HepG2 (cell line): ENCODE data around the gene ARHGEF37. TPM values are rescaled to one million over a fixed set of nuclear protein-coding genes. Genes with fewer than 3 reads are reported as not detected.

ENCODE experiments used
- ATAC-seq: fragments of 200-7000 bp; cut with Tn5 transposase; 3 replicates; pipeline ENCODE4 v1.9.1; 2020; ENCODE audit warnings: mild to moderate bottlenecking, moderate library complexity
- BruUV-seq: library from RNA; stranded (reverse); fragments of 400-500 nt; replicated peaks from 2 replicates; lab custom pipeline; 2021; lab: Mats Ljungman, UMichigan
- CTCF ChIA-PET: fragments of 300-600 bp; formaldehyde crosslinking; extraction: SDS; loops from one replicate; lab custom pipeline; 2021; ENCODE audit warnings: low total read pairs, inconsistent platforms, low intra/inter-chr PET ratio; lab: Yijun Ruan, JAX
- POLR2A ChIA-PET: fragments of 350-600 bp; sonication (Branson Sonifier 250); formaldehyde crosslinking; loops from one replicate; lab custom pipeline; 2020; ENCODE audit warnings: antibody characterized with exemption, inconsistent platforms; lab: Yijun Ruan, JAX
- DNase-seq: peaks from one replicate; pipeline ENCODE4 v3.0.0-alpha.2; 2015; ENCODE audit warnings: low spot score
- FAIRE-seq: peaks from 3 replicates; lab custom pipeline; 2011; peaks lifted over from hg19 to GRCh38; lab: Jason Lieb, UNC
- H2AFZ ChIP-seq: one replicate; pipeline ENCODE4 v1.6.1; 2011; ENCODE audit warnings: low read length, inconsistent platforms
- H3K27ac ChIP-seq: fragments of 300-600 bp; 3 replicates; pipeline ENCODE4 v1.8.0; 2011; ENCODE audit warnings: mixed run types, mild to moderate bottlenecking, mixed read lengths, low read length, inconsistent platforms; ENCODE audit not compliant: insufficient read depth; ENCODE audit errors: extremely low read length
- H3K27me3 ChIP-seq, 2 experiments: fragments of 200-600 bp in 1 of 2; 2 replicates in 1 of 2; 3 replicates in 1 of 2; pipeline versions ENCODE4 v1.6.0 to v1.8.0; 2011; ENCODE audit warnings: low read length in 2 of 2, mild to moderate bottlenecking in 2 of 2, moderate library complexity in 2 of 2, inconsistent platforms in 1 of 2; ENCODE audit not compliant: insufficient read depth in 2 of 2, control insufficient read depth in 1 of 2
- H3K36me3 ChIP-seq, 2 experiments: fragments of 200-600 bp in 1 of 2; replicated peaks in 1 of 2; 2 replicates in 1 of 2; 3 replicates in 1 of 2; pipeline versions ENCODE4 v1.5.1 to v1.8.0; 2011; ENCODE audit warnings: low read length in 2 of 2, inconsistent platforms in 1 of 2; ENCODE audit not compliant: insufficient read depth in 2 of 2, control insufficient read depth in 1 of 2
- H3K4me1 ChIP-seq: 2 replicates; pipeline ENCODE4 v1.5.1; 2012; ENCODE audit warnings: low read length, inconsistent platforms; ENCODE audit not compliant: insufficient read depth
- H3K4me2 ChIP-seq: 2 replicates; pipeline ENCODE4 v1.6.0; 2011; ENCODE audit warnings: low read depth, low read length, inconsistent platforms
- H3K4me3 ChIP-seq, 3 experiments: fragments of 200-600 bp in 1 of 3; sonication (generic), shearing (Covaris generic) in 1 of 3; replicated peaks in 1 of 3; 2 replicates each; pipeline ENCODE4 v1.5.1; 2011 to 2016; ENCODE audit warnings: low read length in 3 of 3, inconsistent platforms in 2 of 3, low read depth in 2 of 3, mild to moderate bottlenecking in 2 of 3, control low read depth in 1 of 3, mixed read lengths in 1 of 3; ENCODE audit not compliant: insufficient read depth in 1 of 3
- H3K79me2 ChIP-seq: one replicate; pipeline ENCODE4 v1.6.1; 2011; ENCODE audit warnings: low read length, inconsistent platforms; ENCODE audit not compliant: insufficient read depth
- H3K9ac ChIP-seq: 2 replicates; pipeline ENCODE4 v1.6.0; 2011; ENCODE audit warnings: mild to moderate bottlenecking, low read depth, low read length, inconsistent platforms; ENCODE audit not compliant: insufficient read depth
- H3K9me3 ChIP-seq: 2 replicates; pipeline ENCODE4 v1.5.1; 2012; ENCODE audit warnings: mild to moderate bottlenecking, low read length
- H4K20me1 ChIP-seq: 2 replicates; pipeline ENCODE4 v1.6.0; 2011; ENCODE audit warnings: inconsistent platforms, mild to moderate bottlenecking, low read length, moderate library complexity; ENCODE audit not compliant: insufficient read depth
- CENPBD1 ChIP-seq: sonication (generic); formaldehyde crosslinking; IDR thresholded peaks from 2 replicates; pipeline ENCODE4 v1.8.0; 2022; ENCODE audit warnings: missing genetic modification reagents, low read depth, mild to moderate bottlenecking, borderline replicate concordance
- GMEB1 ChIP-seq: sonication (generic); formaldehyde crosslinking; IDR thresholded peaks from 2 replicates; pipeline ENCODE4 v1.5.1; 2020; ENCODE audit warnings: missing genetic modification reagents, mild to moderate bottlenecking, borderline replicate concordance
- NR2C2 ChIP-seq: sonication (generic); formaldehyde crosslinking; IDR thresholded peaks from 2 replicates; pipeline ENCODE4 v1.4.0; 2020; ENCODE audit warnings: missing genetic modification reagents, mild to moderate bottlenecking, moderate library complexity, borderline replicate concordance
- SMAD9 ChIP-seq: sonication (generic); formaldehyde crosslinking; IDR thresholded peaks from 2 replicates; pipeline ENCODE4 v1.5.1; 2020; ENCODE audit warnings: mild to moderate bottlenecking, missing genetic modification reagents
- ZBTB21 ChIP-seq: sonication (generic); formaldehyde crosslinking; IDR thresholded peaks from 2 replicates; pipeline ENCODE4 v1.4.0; 2020; ENCODE audit warnings: missing genetic modification reagents
- ZFP41 ChIP-seq: sonication (generic); formaldehyde crosslinking; IDR thresholded peaks from 2 replicates; pipeline ENCODE4 v1.4.0; 2020; ENCODE audit warnings: mild to moderate bottlenecking, missing genetic modification reagents, borderline replicate concordance
- ZGPAT ChIP-seq: IDR thresholded peaks from 2 replicates; pipeline ENCODE4 v1.6.1; 2016; ENCODE audit warnings: mild to moderate bottlenecking
- ZMYM3 ChIP-seq: sonication (generic); formaldehyde crosslinking; IDR thresholded peaks from 2 replicates; pipeline ENCODE4 v1.5.1; 2020; ENCODE audit warnings: mild to moderate bottlenecking, missing genetic modification reagents
- ZNF530 ChIP-seq: sonication (generic); formaldehyde crosslinking; IDR thresholded peaks from 2 replicates; pipeline ENCODE4 v1.5.0; 2020; ENCODE audit warnings: low read depth, mild to moderate bottlenecking, missing genetic modification reagents
- ZNF556 ChIP-seq: sonication (generic); formaldehyde crosslinking; IDR thresholded peaks from 2 replicates; pipeline ENCODE4 v1.4.0; 2020; ENCODE audit warnings: mild to moderate bottlenecking, missing genetic modification reagents, borderline replicate concordance
- ZNF747 ChIP-seq: sonication (generic); formaldehyde crosslinking; IDR thresholded peaks from 2 replicates; pipeline ENCODE4 v1.8.1; 2023; ENCODE audit warnings: missing genetic modification reagents, mild to moderate bottlenecking, borderline replicate concordance
- ZNF781 ChIP-seq: sonication (generic); formaldehyde crosslinking; IDR thresholded peaks from 2 replicates; pipeline ENCODE4 v1.5.1; 2020; ENCODE audit warnings: borderline replicate concordance, mild to moderate bottlenecking, missing genetic modification reagents; ENCODE audit errors: not compliant biosample characterization
- ZNF841 ChIP-seq: sonication (generic); formaldehyde crosslinking; IDR thresholded peaks from 2 replicates; pipeline ENCODE4 v1.8.1; 2023; ENCODE audit warnings: missing genetic modification reagents, borderline replicate concordance
- ZSCAN22 ChIP-seq: sonication (generic); formaldehyde crosslinking; IDR thresholded peaks from 2 replicates; pipeline ENCODE4 v1.4.0; 2020; ENCODE audit warnings: mild to moderate bottlenecking, missing genetic modification reagents
- WGBS: methylation state at CpG from one replicate; pipeline ENCODE4 v1.1.6; 2017; ENCODE audit warnings: low lambda C conversion rate; 5-methylcytosine and 5-hydroxymethylcytosine counted together
- in situ Hi-C: cut with HindIII; loops from 2 replicates; pipeline ENCODE4 v1.10.0; 2017; ENCODE audit warnings: low pct_unique_long_range_greater_than_20kb; ENCODE audit not compliant: extremely low pct_ligation_motif_present
- intact Hi-C: fragments of 100-400 bp; cut with micrococcal nuclease; formaldehyde crosslinking; loops from one replicate; pipeline ENCODE4 v1.10.0; 2022; ENCODE audit not compliant: unreplicated experiment
- polyA plus RNA-seq, 8 experiments: library from polyadenylated mRNA; depleted of rRNA in 3 of 8; stranded (reverse) in 7 of 8; unstranded in 1 of 8; fragments of >200 nt; fragmentation: Illumina TruSeq in 4 of 8; extraction: Trizol in 4 of 8; gene quantifications; 2 replicates each; pipeline versions ENCODE4 v1.2.1 to v1.2.3, GENCODE V29; 2011 to 2016; ENCODE audit warnings: low read depth in 4 of 8, missing spikeins in 1 of 8, mixed read lengths in 1 of 8; ENCODE audit not compliant: insufficient read depth in 1 of 8
- total RNA-seq, 5 experiments: library from RNA; depleted of rRNA; stranded (reverse); fragments of >200 nt; fragmentation: Illumina TruSeq; extraction: Trizol; gene quantifications; 2 replicates each; pipeline ENCODE4 v1.2.3, GENCODE V29; 2016; ENCODE audit warnings: low read depth in 1 of 5
- TF ChIP-seq, protein P1 (sequence below): sonication (generic); formaldehyde crosslinking; IDR thresholded peaks from 2 replicates; pipeline ENCODE4 v1.8.0; 2022; ENCODE audit warnings: low read depth, missing genetic modification reagents

The ARHGEF37 gene
- total and polyA plus RNA-seq, 2 of the 13 experiments (the other 11 are each of a cell fraction or from before 2014, with no cell fraction given), result 0.18 to 0.27 TPM

DNA sequence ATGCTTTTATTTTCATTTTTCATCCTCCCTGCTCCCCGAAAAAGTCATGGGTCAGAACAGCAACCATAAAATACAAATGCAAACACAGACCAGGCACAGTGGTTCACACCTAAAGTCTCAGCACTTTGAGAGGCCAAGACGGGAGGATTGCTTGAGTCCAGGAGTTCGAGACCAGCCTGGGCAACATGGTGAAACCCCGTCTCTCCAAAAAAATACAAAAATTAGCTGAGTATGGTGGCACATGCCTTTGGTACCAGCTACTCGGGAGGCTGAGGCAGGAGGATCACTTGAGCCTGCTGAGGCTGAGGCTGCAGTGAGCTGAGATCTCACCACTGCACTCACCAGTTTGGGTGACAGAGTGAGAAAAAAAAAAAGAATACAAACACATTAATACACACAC lies 60.3 kb downstream of the ARHGEF37 start:
- Histone ChIP-seq H3K79me2 (no peaks in the 10 kb centered on the region), H4K20me1 (no peaks in the 10 kb centered on the region), H3K9ac (no peak overlapping the region), H3K4me1 (peaks cover 34% of the 10 kb centered on the region), H3K27ac (peak overlapping the region; percentile 72), H3K4me2 (peak overlapping the region; percentile 89), H3K27me3 (peaks cover 0 to 18% of the 10 kb centered on the region in 2 experiments; a peak in 2 of 5 replicates), H3K36me3 (no peaks in the 10 kb centered on the region), H2AFZ (peak overlapping the region; percentile 47), H3K4me3 (peak overlapping the region in 2 of 3 experiments; percentile 62 to 66; a peak in 4 of 6 replicates), H3K9me3 (no peaks in the 10 kb centered on the region)
- no TSS peak for BruUV-seq
- CTCF ChIA-PET, result no interaction called here
- POLR2A ChIA-PET, result interaction anchor here (0.7 to 1.5 kb wide), 3 partner anchors 20 to 67 kb away, joined by 3 to 5 read pairs (median 3); no protein-coding TSS in a partner anchor
- DNase-seq, result no peak
- FAIRE-seq, result peak; percentile 65
- 65% methylated on average over 5 of the region's 5 CpGs for WGBS
- in situ Hi-C loops, result loop anchor here (25.0 kb wide), 1 partner anchor 346 kb away; no protein-coding TSS in a partner anchor
- no peak for ATAC-seq
- intact Hi-C loops, result no loop called here
- TF ChIP-seq CENPBD1 (CRISPR knock-in tag), result no peak
- TF ChIP-seq ZGPAT (CRISPR knock-in tag), result no peak
- peak; percentile 57 for TF ChIP-seq ZMYM3 (CRISPR knock-in tag)
- TF ChIP-seq ZSCAN22, result no peak
- no peak for TF ChIP-seq ZNF747 (CRISPR knock-in tag)
- peak; percentile 41 for TF ChIP-seq ZNF781 (CRISPR knock-in tag)
- TF ChIP-seq, protein P1, sequence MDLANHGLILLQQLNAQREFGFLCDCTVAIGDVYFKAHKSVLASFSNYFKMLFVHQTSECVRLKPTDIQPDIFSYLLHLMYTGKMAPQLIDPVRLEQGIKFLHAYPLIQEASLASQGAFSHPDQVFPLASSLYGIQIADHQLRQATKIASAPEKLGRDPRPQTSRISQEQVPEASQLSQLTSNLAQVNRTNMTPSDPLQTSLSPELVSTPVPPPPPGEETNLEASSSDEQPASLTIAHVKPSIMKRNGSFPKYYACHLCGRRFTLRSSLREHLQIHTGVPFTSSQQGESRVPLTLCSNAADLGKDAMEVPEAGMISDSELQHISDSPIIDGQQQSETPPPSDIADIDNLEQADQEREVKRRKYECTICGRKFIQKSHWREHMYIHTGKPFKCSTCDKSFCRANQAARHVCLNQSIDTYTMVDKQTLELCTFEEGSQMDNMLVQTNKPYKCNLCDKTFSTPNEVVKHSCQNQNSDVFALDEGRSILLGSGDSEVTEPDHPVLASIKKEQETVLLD (CRISPR knock-in tag), result no peak
- no peak for TF ChIP-seq ZBTB21 (CRISPR knock-in tag)
- TF ChIP-seq ZNF841 (CRISPR knock-in tag), result no peak
- no peak for TF ChIP-seq GMEB1 (CRISPR knock-in tag)
- no peak for TF ChIP-seq ZFP41
- TF ChIP-seq SMAD9 (CRISPR knock-in tag), result no peak
- TF ChIP-seq NR2C2 (CRISPR knock-in tag), result no peak
- TF ChIP-seq ZNF556, result no peak
- TF ChIP-seq ZNF530 (CRISPR knock-in tag), result no peak
